HepG2 (cell line): ENCODE results near the gene SCP2. TPM values are rescaled to one million over a fixed set of nuclear protein-coding genes. Genes with fewer than 3 reads are reported as not detected.

ENCODE experiments used
- ATAC-seq: fragments of 200-7000 bp; cut with Tn5 transposase; 3 replicates; pipeline ENCODE4 v1.9.1; 2020; ENCODE audit warnings: mild to moderate bottlenecking, moderate library complexity
- BruUV-seq: library from RNA; stranded (reverse); fragments of 400-500 nt; replicated peaks from 2 replicates; lab custom pipeline; 2021; lab: Mats Ljungman, UMichigan
- CTCF ChIA-PET: fragments of 300-600 bp; formaldehyde crosslinking; extraction: SDS; loops from one replicate; lab custom pipeline; 2021; ENCODE audit warnings: low total read pairs, inconsistent platforms, low intra/inter-chr PET ratio; lab: Yijun Ruan, JAX
- POLR2A ChIA-PET: fragments of 350-600 bp; sonication (Branson Sonifier 250); formaldehyde crosslinking; loops from one replicate; lab custom pipeline; 2020; ENCODE audit warnings: antibody characterized with exemption, inconsistent platforms; lab: Yijun Ruan, JAX
- DNase-seq: peaks from one replicate; pipeline ENCODE4 v3.0.0-alpha.2; 2015; ENCODE audit warnings: low spot score
- FAIRE-seq: peaks from 3 replicates; lab custom pipeline; 2011; peaks lifted over from hg19 to GRCh38; lab: Jason Lieb, UNC
- H2AFZ ChIP-seq: one replicate; pipeline ENCODE4 v1.6.1; 2011; ENCODE audit warnings: low read length, inconsistent platforms
- H3K27ac ChIP-seq: fragments of 300-600 bp; 3 replicates; pipeline ENCODE4 v1.8.0; 2011; ENCODE audit warnings: mixed run types, mild to moderate bottlenecking, mixed read lengths, low read length, inconsistent platforms; ENCODE audit not compliant: insufficient read depth; ENCODE audit errors: extremely low read length
- H3K27me3 ChIP-seq, 2 experiments: fragments of 200-600 bp in 1 of 2; 2 replicates in 1 of 2; 3 replicates in 1 of 2; pipeline versions ENCODE4 v1.6.0 to v1.8.0; 2011; ENCODE audit warnings: low read length in 2 of 2, mild to moderate bottlenecking in 2 of 2, moderate library complexity in 2 of 2, inconsistent platforms in 1 of 2; ENCODE audit not compliant: insufficient read depth in 2 of 2, control insufficient read depth in 1 of 2
- H3K36me3 ChIP-seq, 2 experiments: fragments of 200-600 bp in 1 of 2; replicated peaks in 1 of 2; 2 replicates in 1 of 2; 3 replicates in 1 of 2; pipeline versions ENCODE4 v1.5.1 to v1.8.0; 2011; ENCODE audit warnings: low read length in 2 of 2, inconsistent platforms in 1 of 2; ENCODE audit not compliant: insufficient read depth in 2 of 2, control insufficient read depth in 1 of 2
- H3K4me1 ChIP-seq: 2 replicates; pipeline ENCODE4 v1.5.1; 2012; ENCODE audit warnings: low read length, inconsistent platforms; ENCODE audit not compliant: insufficient read depth
- H3K4me2 ChIP-seq: 2 replicates; pipeline ENCODE4 v1.6.0; 2011; ENCODE audit warnings: low read depth, low read length, inconsistent platforms
- H3K4me3 ChIP-seq, 3 experiments: fragments of 200-600 bp in 1 of 3; sonication (generic), shearing (Covaris generic) in 1 of 3; replicated peaks in 1 of 3; 2 replicates each; pipeline ENCODE4 v1.5.1; 2011 to 2016; ENCODE audit warnings: low read length in 3 of 3, inconsistent platforms in 2 of 3, low read depth in 2 of 3, mild to moderate bottlenecking in 2 of 3, control low read depth in 1 of 3, mixed read lengths in 1 of 3; ENCODE audit not compliant: insufficient read depth in 1 of 3
- H3K79me2 ChIP-seq: one replicate; pipeline ENCODE4 v1.6.1; 2011; ENCODE audit warnings: low read length, inconsistent platforms; ENCODE audit not compliant: insufficient read depth
- H3K9ac ChIP-seq: 2 replicates; pipeline ENCODE4 v1.6.0; 2011; ENCODE audit warnings: mild to moderate bottlenecking, low read depth, low read length, inconsistent platforms; ENCODE audit not compliant: insufficient read depth
- H3K9me3 ChIP-seq: 2 replicates; pipeline ENCODE4 v1.5.1; 2012; ENCODE audit warnings: mild to moderate bottlenecking, low read length
- H4K20me1 ChIP-seq: 2 replicates; pipeline ENCODE4 v1.6.0; 2011; ENCODE audit warnings: inconsistent platforms, mild to moderate bottlenecking, low read length, moderate library complexity; ENCODE audit not compliant: insufficient read depth
- GABPB1 ChIP-seq: IDR thresholded peaks from 2 replicates; pipeline ENCODE4 v1.6.1; 2016; ENCODE audit warnings: mild to moderate bottlenecking, missing genetic modification reagents, moderate library complexity, missing compliant biosample characterization
- KLF16 ChIP-seq, 2 experiments: sonication (generic) in 1 of 2; formaldehyde crosslinking in 1 of 2; IDR thresholded peaks; 2 replicates each; pipeline versions ENCODE4 v1.6.1 to v1.8.0; 2016 to 2023; ENCODE audit warnings: missing genetic modification reagents in 2 of 2, missing compliant biosample characterization in 1 of 2
- PATZ1 ChIP-seq: sonication (generic); formaldehyde crosslinking; IDR thresholded peaks from 2 replicates; pipeline ENCODE4 v1.4.0; 2020; ENCODE audit warnings: missing genetic modification reagents
- PBX3 ChIP-seq: sonication (generic); formaldehyde crosslinking; IDR thresholded peaks from 2 replicates; pipeline ENCODE4 v1.8.1; 2023; ENCODE audit warnings: missing genetic modification reagents, inconsistent platforms, borderline replicate concordance
- TBP ChIP-seq: sonication (generic); formaldehyde crosslinking; IDR thresholded peaks from 2 replicates; pipeline ENCODE4 v1.5.0; 2020; ENCODE audit warnings: missing genetic modification reagents
- ZFP91 ChIP-seq: sonication (generic); formaldehyde crosslinking; IDR thresholded peaks from 2 replicates; pipeline ENCODE4 v1.9.0; 2022; ENCODE audit warnings: missing genetic modification reagents, mild to moderate bottlenecking, borderline replicate concordance
- ZNF609 ChIP-seq: sonication (generic); formaldehyde crosslinking; IDR thresholded peaks from 2 replicates; pipeline ENCODE4 v1.4.0; 2020; ENCODE audit warnings: mild to moderate bottlenecking, missing genetic modification reagents, borderline replicate concordance
- ZNF672 ChIP-seq: sonication (generic); formaldehyde crosslinking; IDR thresholded peaks from 2 replicates; pipeline ENCODE4 v1.8.1; 2022; ENCODE audit warnings: missing genetic modification reagents
- ZNF768 ChIP-seq: sonication (generic); formaldehyde crosslinking; IDR thresholded peaks from 2 replicates; pipeline ENCODE4 v1.4.0; 2020; ENCODE audit warnings: missing genetic modification reagents
- WGBS: methylation state at CpG from one replicate; pipeline ENCODE4 v1.1.6; 2017; ENCODE audit warnings: low lambda C conversion rate; 5-methylcytosine and 5-hydroxymethylcytosine counted together
- in situ Hi-C: cut with HindIII; loops from 2 replicates; pipeline ENCODE4 v1.10.0; 2017; ENCODE audit warnings: low pct_unique_long_range_greater_than_20kb; ENCODE audit not compliant: extremely low pct_ligation_motif_present
- intact Hi-C: fragments of 100-400 bp; cut with micrococcal nuclease; formaldehyde crosslinking; loops from one replicate; pipeline ENCODE4 v1.10.0; 2022; ENCODE audit not compliant: unreplicated experiment
- polyA plus RNA-seq, 8 experiments: library from polyadenylated mRNA; depleted of rRNA in 3 of 8; stranded (reverse) in 7 of 8; unstranded in 1 of 8; fragments of >200 nt; fragmentation: Illumina TruSeq in 4 of 8; extraction: Trizol in 4 of 8; gene quantifications; 2 replicates each; pipeline versions ENCODE4 v1.2.1 to v1.2.3, GENCODE V29; 2011 to 2016; ENCODE audit warnings: low read depth in 4 of 8, missing spikeins in 1 of 8, mixed read lengths in 1 of 8; ENCODE audit not compliant: insufficient read depth in 1 of 8
- total RNA-seq, 5 experiments: library from RNA; depleted of rRNA; stranded (reverse); fragments of >200 nt; fragmentation: Illumina TruSeq; extraction: Trizol; gene quantifications; 2 replicates each; pipeline ENCODE4 v1.2.3, GENCODE V29; 2016; ENCODE audit warnings: low read depth in 1 of 5

The SCP2 gene
- total and polyA plus RNA-seq, 2 of the 13 experiments (the other 11 are each of a cell fraction or from before 2014, with no cell fraction given), result 59.0 to 133 TPM

GRCh38 chr1:53083636-53084588, 156.8 kb downstream of the SCP2 start:
- no peaks in the 10 kb centered on the region for H3K9me3 ChIP-seq
- H3K4me1 ChIP-seq, result peaks cover 49% of the 10 kb centered on the region
- H2AFZ ChIP-seq, result no peak overlapping the region
- H3K36me3 ChIP-seq, result no peaks in the 10 kb centered on the region
- intact Hi-C loops (loop anchor here (10.0 kb wide), 1 partner anchor 101 kb away; no protein-coding TSS in a partner anchor), in situ Hi-C loops (no loop called here)
- ChIA-PET POLR2A (no interaction called here), CTCF (no interaction called here)
- peak overlapping the region; percentile 34; the same call in 1 of the 2 replicates for H3K9ac ChIP-seq
- no peaks in the 10 kb centered on the region for H3K79me2 ChIP-seq
- no peak for DNase-seq
- peak overlapping the region; percentile 80 for H3K4me2 ChIP-seq
- no peak for ATAC-seq
- BruUV-seq, result no TSS peak
- no peak overlapping the region for H3K27ac ChIP-seq
- no peak for FAIRE-seq
- TF ChIP-seq ZNF768 (CRISPR knock-in tag), result no peak
- TF ChIP-seq PBX3 (CRISPR knock-in tag), result no peak
- no peak for TF ChIP-seq ZFP91 (CRISPR knock-in tag)
- no peak for TF ChIP-seq ZNF672
- TF ChIP-seq GABPB1 (CRISPR knock-in tag), result peak; percentile 24; the same call in 1 of the 2 replicates
- no peak for TF ChIP-seq PATZ1 (CRISPR knock-in tag)
- no peak for TF ChIP-seq ZNF609 (CRISPR knock-in tag)
- no peak for TF ChIP-seq KLF16 (CRISPR knock-in tag; IDR thresholded peaks at IDR 0.05)
- TF ChIP-seq TBP (CRISPR knock-in tag), result no peak
- H3K27me3 ChIP-seq, result peaks cover 21 to 76% of the 10 kb centered on the region in 2 experiments
- 17% methylated on average over 10 of the region's 17 CpGs for WGBS
- H4K20me1 ChIP-seq, result no peaks in the 10 kb centered on the region
- H3K4me3 ChIP-seq, result peak overlapping the region in 2 of 3 experiments; percentile 8 to 63; a peak in 1 of 6 replicates
